Endothelial cell (in vitro differentiated cells): ENCODE measurements around the gene LPAR5. TPM values are rescaled to one million over a fixed set of nuclear protein-coding genes. Genes with fewer than 3 reads are reported as not detected.

Experiments
- DNase-seq: peaks from one replicate; pipeline ENCODE4 v3.0.0; 2021; ENCODE audit warnings: low spot score
- H3K27ac Mint-ChIP-seq: one replicate; pipeline ENCODE4 v1.8.0; 2021; ENCODE audit warnings: mixed read lengths, inconsistent platforms; ENCODE audit not compliant: unreplicated experiment
- H3K27me3 Mint-ChIP-seq: one replicate; pipeline ENCODE4 v1.8.0; 2021; ENCODE audit warnings: mild to moderate bottlenecking, moderate library complexity, mixed read lengths, inconsistent platforms; ENCODE audit not compliant: unreplicated experiment
- H3K36me3 Mint-ChIP-seq: one replicate; pipeline ENCODE4 v1.8.0; 2021; ENCODE audit warnings: mild to moderate bottlenecking, low read depth, mixed read lengths, inconsistent platforms; ENCODE audit not compliant: unreplicated experiment
- H3K4me1 Mint-ChIP-seq: one replicate; pipeline ENCODE4 v1.8.0; 2021; ENCODE audit warnings: mild to moderate bottlenecking, mixed read lengths, inconsistent platforms; ENCODE audit not compliant: unreplicated experiment
- H3K4me3 Mint-ChIP-seq: one replicate; pipeline ENCODE4 v1.8.0; 2021; ENCODE audit warnings: mild to moderate bottlenecking, mixed read lengths, inconsistent platforms; ENCODE audit not compliant: unreplicated experiment
- H3K9me3 Mint-ChIP-seq: one replicate; pipeline ENCODE4 v1.8.0; 2021; ENCODE audit warnings: mixed read lengths, inconsistent platforms; ENCODE audit not compliant: unreplicated experiment
- CTCF ChIP-seq: fragments of 200-600 bp; sonication (generic); IDR thresholded peaks from one replicate; pipeline ENCODE4 v1.5.0; 2021; ENCODE audit warnings: antibody characterized with exemption; ENCODE audit not compliant: unreplicated experiment
- total RNA-seq: library from RNA; stranded (reverse); fragmentation: NEBNext Ultra II Directional; extraction: Animal tissue kit (Norgen Biotek cat#: 25700); gene quantifications from one replicate; pipeline ENCODE4 v1.2.1, GENCODE V29; 2021; ENCODE audit not compliant: unreplicated experiment

LPAR5 gene
- total RNA-seq, 1 donor from 2014 or later: 2.7 TPM

- Mint-ChIP-seq H3K4me1 (peaks cover 75% of the 10 kb centered on the region), H3K9me3 (no peaks in the 10 kb centered on the region), H3K36me3 (peaks cover 19% of the 10 kb centered on the region), H3K4me3 (peak overlapping the region; percentile 60), H3K27ac (peak overlapping the region; percentile 91), H3K27me3 (peaks cover 8% of the 10 kb centered on the region)
- DNase-seq: no peak
- no peak for TF ChIP-seq CTCF
Measured at GRCh38 chr12:6639151-6639801, 3.5 kb upstream of the LPAR5 start.

GRCh38 chr12:6638305-6638704 is 2.5 kb upstream of the LPAR5 start:
- Mint-ChIP-seq H3K4me1 (peaks cover 68% of the 10 kb centered on the region), H3K9me3 (no peaks in the 10 kb centered on the region), H3K36me3 (peaks cover 19% of the 10 kb centered on the region), H3K4me3 (peak overlapping the region; percentile 39), H3K27me3 (peaks cover 6% of the 10 kb centered on the region), H3K27ac (peak overlapping the region; percentile 81)
- TF ChIP-seq CTCF: no peak
- no peak for DNase-seq

- no peak for DNase-seq
- no peak overlapping the region for H3K27ac Mint-ChIP-seq
- no peaks in the 10 kb centered on the region for H3K36me3 Mint-ChIP-seq
- no peak overlapping the region for H3K4me3 Mint-ChIP-seq
- TF ChIP-seq CTCF: no peak
- H3K27me3 Mint-ChIP-seq: peaks cover 4% of the 10 kb centered on the region
- no peaks in the 10 kb centered on the region for H3K9me3 Mint-ChIP-seq
- H3K4me1 Mint-ChIP-seq: peaks cover 69% of the 10 kb centered on the region
Measured at GRCh38 chr12:6635375-6635855, 344 bp downstream of the LPAR5 start.

GRCh38 chr12:6632026-6632983 is 3.5 kb downstream of the LPAR5 start:
- TF ChIP-seq CTCF: no peak
- Mint-ChIP-seq H3K27ac (peak overlapping the region; percentile 83), H3K27me3 (no peaks in the 10 kb centered on the region), H3K4me1 (peaks cover 54% of the 10 kb centered on the region), H3K4me3 (peak overlapping the region; percentile 65), H3K36me3 (no peaks in the 10 kb centered on the region), H3K9me3 (no peaks in the 10 kb centered on the region)
- DNase-seq: no peak
